ENCODE measurements around the gene LDHAL6B.
A peak's percentile ranks its signal among the peaks of the same experiment; 100 is the strongest.

LDHAL6B gene

DNA sequence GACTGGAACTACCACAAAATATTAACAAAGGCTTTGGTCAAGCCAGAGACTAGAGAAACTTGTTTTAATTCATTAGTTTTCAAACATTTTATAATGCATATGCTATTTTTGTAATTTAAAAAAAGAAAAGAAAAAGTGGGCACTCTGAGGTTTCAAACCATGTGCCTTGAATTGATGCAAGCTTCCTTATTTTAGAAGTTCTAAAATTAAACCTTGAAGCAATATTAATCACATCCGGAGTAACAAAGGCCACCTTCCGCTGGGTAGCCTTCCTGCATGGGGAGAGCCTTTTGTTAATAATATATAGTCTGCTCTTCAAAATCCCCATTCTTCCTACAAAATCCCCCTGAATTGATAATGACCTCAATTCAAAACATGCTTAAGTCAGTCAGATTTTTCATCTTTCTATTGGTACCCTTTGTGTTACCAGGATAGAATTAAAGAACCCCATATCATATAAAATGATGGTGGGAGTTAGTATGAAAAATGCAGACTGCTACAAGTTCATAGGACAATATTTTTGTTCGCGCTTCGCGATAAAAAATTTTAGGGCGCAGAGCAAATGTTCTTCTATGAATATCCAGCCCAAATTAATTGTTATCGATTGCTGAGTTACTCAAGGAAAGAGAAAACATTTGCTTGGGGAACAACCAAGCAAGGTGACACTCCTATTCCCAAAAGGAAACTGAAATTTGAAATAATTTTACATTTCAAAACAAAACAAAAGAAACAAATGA lies 30.6 kb downstream of the LDHAL6B start:
- Histone ChIP-seq H3K36me3 (ENCODE audit: control insufficient read depth, low read length) (peaks cover 3% of the 10 kb centered on the region), H3K9me3 (ENCODE audit: control insufficient read depth, insufficient read depth, low read length) (no peaks in the 10 kb centered on the region), H3K79me2 (ENCODE audit: control insufficient read depth, low read length) (peaks cover 5% of the 10 kb centered on the region), H4K20me1 (ENCODE audit: control insufficient read depth, insufficient read depth, low read depth, low read length) (no peaks in the 10 kb centered on the region), H3K27ac (ENCODE audit: low read depth, low read length) (peak overlapping the region; percentile 47), H3K4me1 (ENCODE audit: control insufficient read depth, low read length) (peaks cover 24% of the 10 kb centered on the region), H3F3A (ENCODE audit: control insufficient read depth, insufficient read depth) (peaks cover 4% of the 10 kb centered on the region), H3K9me2 (replicated peaks; ENCODE audit: control insufficient read depth, low read length) (no peaks in the 10 kb centered on the region), H3K27me3 (ENCODE audit: control insufficient read depth, low read length) (no peaks in the 10 kb centered on the region), H3K4me2 (ENCODE audit: low read length) (peak overlapping the region; percentile 66), H3K4me3 (ENCODE audit: low read length) (peak overlapping the region; percentile 40)
- no peak for TF ChIP-seq EZH2phosphoT487 (IDR thresholded peaks at IDR 0.05; ENCODE audit: borderline replicate concordance, low read length)
- TF ChIP-seq, protein P1, sequence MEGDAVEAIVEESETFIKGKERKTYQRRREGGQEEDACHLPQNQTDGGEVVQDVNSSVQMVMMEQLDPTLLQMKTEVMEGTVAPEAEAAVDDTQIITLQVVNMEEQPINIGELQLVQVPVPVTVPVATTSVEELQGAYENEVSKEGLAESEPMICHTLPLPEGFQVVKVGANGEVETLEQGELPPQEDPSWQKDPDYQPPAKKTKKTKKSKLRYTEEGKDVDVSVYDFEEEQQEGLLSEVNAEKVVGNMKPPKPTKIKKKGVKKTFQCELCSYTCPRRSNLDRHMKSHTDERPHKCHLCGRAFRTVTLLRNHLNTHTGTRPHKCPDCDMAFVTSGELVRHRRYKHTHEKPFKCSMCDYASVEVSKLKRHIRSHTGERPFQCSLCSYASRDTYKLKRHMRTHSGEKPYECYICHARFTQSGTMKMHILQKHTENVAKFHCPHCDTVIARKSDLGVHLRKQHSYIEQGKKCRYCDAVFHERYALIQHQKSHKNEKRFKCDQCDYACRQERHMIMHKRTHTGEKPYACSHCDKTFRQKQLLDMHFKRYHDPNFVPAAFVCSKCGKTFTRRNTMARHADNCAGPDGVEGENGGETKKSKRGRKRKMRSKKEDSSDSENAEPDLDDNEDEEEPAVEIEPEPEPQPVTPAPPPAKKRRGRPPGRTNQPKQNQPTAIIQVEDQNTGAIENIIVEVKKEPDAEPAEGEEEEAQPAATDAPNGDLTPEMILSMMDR (IDR thresholded peaks at IDR 0.05; ENCODE audit: low read depth, low read length, poor library complexity, severe bottlenecking), result no peak

DNA sequence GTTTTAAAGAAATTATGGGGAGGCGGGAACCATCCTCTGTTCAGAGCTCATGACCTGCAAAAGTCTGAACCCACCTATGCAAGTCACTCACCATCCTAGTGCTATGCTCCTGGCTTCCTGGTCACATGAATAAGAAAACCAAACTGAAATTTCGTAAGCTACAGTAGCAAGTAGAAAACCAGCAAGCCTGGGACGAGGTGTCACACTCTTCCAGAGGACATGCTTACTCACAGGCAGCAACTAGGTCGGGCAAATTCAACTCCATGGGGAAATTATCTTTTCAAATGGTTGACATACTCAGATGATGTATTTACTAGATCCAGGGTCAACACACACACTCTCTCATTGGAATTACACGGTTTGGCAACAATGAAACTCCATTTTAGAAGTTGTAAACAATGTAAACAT lies 31.3 kb downstream of the LDHAL6B start:
- H3K27me3 ChIP-seq (ENCODE audit: control insufficient read depth, low read length), result no peaks in the 10 kb centered on the region
- peak overlapping the region; percentile 47 for H3K27ac ChIP-seq (ENCODE audit: low read depth, low read length)
- H3K36me3 ChIP-seq (ENCODE audit: control insufficient read depth, low read length), result peaks cover 3% of the 10 kb centered on the region
- no peaks in the 10 kb centered on the region for H3K9me2 ChIP-seq (replicated peaks; ENCODE audit: control insufficient read depth, low read length)
- no peaks in the 10 kb centered on the region for H4K20me1 ChIP-seq (ENCODE audit: control insufficient read depth, insufficient read depth, low read depth, low read length)
- H3K9me3 ChIP-seq (ENCODE audit: control insufficient read depth, insufficient read depth, low read length), result no peaks in the 10 kb centered on the region
- peaks cover 5% of the 10 kb centered on the region for H3K79me2 ChIP-seq (ENCODE audit: control insufficient read depth, low read length)
- H3F3A ChIP-seq (ENCODE audit: control insufficient read depth, insufficient read depth), result peaks cover 4% of the 10 kb centered on the region
- H3K4me1 ChIP-seq (ENCODE audit: control insufficient read depth, low read length), result peaks cover 24% of the 10 kb centered on the region
- TF ChIP-seq, protein P1 (IDR thresholded peaks at IDR 0.05; ENCODE audit: low read depth, low read length, poor library complexity, severe bottlenecking), result no peak
- no peak for TF ChIP-seq EZH2phosphoT487 (IDR thresholded peaks at IDR 0.05; ENCODE audit: borderline replicate concordance, low read length)
- peak overlapping the region; percentile 40 for H3K4me3 ChIP-seq (ENCODE audit: low read length)
- H3K4me2 ChIP-seq (ENCODE audit: low read length), result peak overlapping the region; percentile 66

GRCh38 chr15:59240036-59240435 lies 33.4 kb downstream of the LDHAL6B start:
- Histone ChIP-seq H3K4me3 (ENCODE audit: low read length) (no peak overlapping the region), H3K9me3 (ENCODE audit: control insufficient read depth, insufficient read depth, low read length) (no peaks in the 10 kb centered on the region), H3F3A (ENCODE audit: control insufficient read depth, insufficient read depth) (peaks cover 4% of the 10 kb centered on the region), H3K9me2 (replicated peaks; ENCODE audit: control insufficient read depth, low read length) (no peaks in the 10 kb centered on the region), H3K4me1 (ENCODE audit: control insufficient read depth, low read length) (peaks cover 24% of the 10 kb centered on the region), H3K4me2 (ENCODE audit: low read length) (no peak overlapping the region), H3K27ac (ENCODE audit: low read depth, low read length) (no peak overlapping the region), H3K79me2 (ENCODE audit: control insufficient read depth, low read length) (peaks cover 5% of the 10 kb centered on the region), H3K27me3 (ENCODE audit: control insufficient read depth, low read length) (no peaks in the 10 kb centered on the region), H4K20me1 (ENCODE audit: control insufficient read depth, insufficient read depth, low read depth, low read length) (no peaks in the 10 kb centered on the region), H3K36me3 (ENCODE audit: control insufficient read depth, low read length) (peaks cover 3% of the 10 kb centered on the region; the same call in 1 of the 2 replicates)
- TF ChIP-seq, protein P1 (IDR thresholded peaks at IDR 0.05; ENCODE audit: low read depth, low read length, poor library complexity, severe bottlenecking), result no peak
- no peak for TF ChIP-seq EZH2phosphoT487 (IDR thresholded peaks at IDR 0.05; ENCODE audit: borderline replicate concordance, low read length)

Data from DOHH2 (cell line).